Right cardiac atrium (tissue), 5 donors: ENCODE data around the gene NUP214. TPM values are rescaled to one million over a fixed set of nuclear protein-coding genes. Genes with fewer than 3 reads are reported as not detected.

Experiments used
- ATAC-seq, 2 donors: fragments of 200-7000 bp; cut with Tn5 transposase; one replicate each; pipeline versions ENCODE4 v1.8.0 to v1.9.1; 2020; ENCODE audit warnings: moderate library complexity in 2 of 2, mild to moderate bottlenecking in 1 of 2
- DNase-seq, 3 donors: peaks; one replicate each; pipeline ENCODE4 v3.0.0-alpha.2; 2020
- H3K27ac ChIP-seq: one replicate; pipeline ENCODE4 v1.5.1; 2013; ENCODE audit warnings: mild to moderate bottlenecking, low read length, control low read depth, moderate library complexity
- H3K27me3 ChIP-seq: one replicate; pipeline ENCODE4 v1.6.1; 2013; ENCODE audit not compliant: control insufficient read depth, insufficient read depth
- H3K4me1 ChIP-seq: one replicate; pipeline ENCODE4 v1.6.1; 2013; ENCODE audit warnings: low read length; ENCODE audit not compliant: control insufficient read depth, insufficient read depth
- H3K4me3 ChIP-seq: one replicate; pipeline ENCODE4 v1.5.1; 2013; ENCODE audit warnings: low read length, control low read depth
- H3K9me3 ChIP-seq: one replicate; pipeline ENCODE4 v1.6.1; 2013; ENCODE audit warnings: low read length; ENCODE audit not compliant: control insufficient read depth
- WGBS: extraction: QIAGEN DNeasy Blood & Tissue Kit; methylation state at CpG from one replicate; pipeline ENCODE4 v1.1.7; 2013; 5-methylcytosine and 5-hydroxymethylcytosine counted together
- intact Hi-C, 4 donors: fragments of 100-400 bp; cut with DNase I; formaldehyde crosslinking; loops; one replicate each; pipeline versions ENCODE4 v1.11.0 to v1.14.0; 2022 to 2023
- long read RNA-seq, 4 donors: library from polyadenylated mRNA; unstranded; transcript quantifications; one replicate each; pipeline ENCODE4 v2.0.0, GENCODE V29; 2020 to 2021
- polyA plus RNA-seq: library from polyadenylated mRNA; stranded (reverse); fragments of 200-250 nt; gene quantifications from one replicate; pipeline ENCODE4 v1.2.3, GENCODE V29; 2013
- total RNA-seq, 4 donors: library from RNA; stranded (reverse); fragmentation: NEBNext Ultra II Directional; extraction: Animal tissue kit (Norgen Biotek cat#: 25700); gene quantifications; one replicate each; pipeline ENCODE4 v1.2.1, GENCODE V29; 2021
- donor health status: healthy with polysubstance abuse.
- donor health status: DM: no; HTN: yes; CAD: no.
- donor health status: DM: no; HTN: no; CAD: no.
- donor health status: DM: no; HTN: yes; CAD: no; lungs with severe emphysema.
- donor health status: DM: yes; HTN: yes; CAD: no.

NUP214 gene
- total RNA-seq, result 10 to 100 TPM; 27.0 to 34.6 (median 29.6) TPM
- 12.0 TPM for polyA plus RNA-seq
- long read RNA-seq, donor 1, partial matches to known transcripts, result 32 of 36 reads
- long read RNA-seq, donor 1, other reads (novel, unspliced or antisense), result 4 of 36 reads
- long read RNA-seq, donor 2, partial matches to known transcripts, result 6 of 7 reads
- long read RNA-seq, donor 2, other reads (novel, unspliced or antisense), result 1 of 7 reads
- long read RNA-seq, donor 3, partial matches to known transcripts, result 45 of 47 reads
- long read RNA-seq, donor 3, other reads (novel, unspliced or antisense), result 2 of 47 reads
- long read RNA-seq, donor 4, partial matches to known transcripts, result 8 of 9 reads
- long read RNA-seq, donor 4, other reads (novel, unspliced or antisense), result 1 of 9 reads

GRCh38 chr9:131125288-131126058 is at the start of gene NUP214:
Gene NUP214 (plus strand): TSS chr9:131125586. CDS start chr9:131125705, 119 bp downstream.
- whole genome bisulfite sequencing, result under 1% methylated on average over 61 of the region's 61 CpGs
- peak within 1 kb of the TSS; percentile 88 for H3K4me3 ChIP-seq
- DNase-seq (peak; percentile 99 to 100 (median 100)), ATAC-seq (peak; percentile 99 to 100)
- intact Hi-C loops, result no loop called here
- H3K27ac ChIP-seq, result peak within 1 kb of the TSS; percentile 67
- H3K27me3 ChIP-seq, result no peaks in the 10 kb centered on the region
- H3K9me3 ChIP-seq, result no peaks in the 10 kb centered on the region
- no peaks in the 10 kb centered on the region for H3K4me1 ChIP-seq

- Histone ChIP-seq H3K27ac (no peak overlapping the region), H3K4me1 (no peaks in the 10 kb centered on the region), H3K27me3 (no peaks in the 10 kb centered on the region), H3K9me3 (no peaks in the 10 kb centered on the region), H3K4me3 (no peak overlapping the region)
- WGBS, result 80% methylated on average over 15 of the region's 15 CpGs
- ATAC-seq, result no peak
- intact Hi-C loops, result no loop called here
- DNase-seq, result no peak
Measured at GRCh38 chr9:131076347-131077195, 48.8 kb upstream of the NUP214 start.

- Histone ChIP-seq H3K9me3 (no peaks in the 10 kb centered on the region), H3K27ac (no peak overlapping the region), H3K4me3 (no peak overlapping the region), H3K4me1 (no peaks in the 10 kb centered on the region), H3K27me3 (no peaks in the 10 kb centered on the region)
- intact Hi-C loops, result no loop called here
- 85% methylated on average over 17 of the region's 17 CpGs for WGBS
- ATAC-seq, result no peak
- DNase-seq, result no peak
Measured at GRCh38 chr9:131078427-131079366, 46.7 kb upstream of the NUP214 start.

GRCh38 chr9:131080589-131080988 is 44.8 kb upstream of the NUP214 start:
- no peaks in the 10 kb centered on the region for H3K4me1 ChIP-seq
- H3K4me3 ChIP-seq, result no peak overlapping the region
- no peak for ATAC-seq
- whole genome bisulfite sequencing, result 76% methylated on average over 9 of the region's 9 CpGs
- no peaks in the 10 kb centered on the region for H3K9me3 ChIP-seq
- H3K27me3 ChIP-seq, result no peaks in the 10 kb centered on the region
- H3K27ac ChIP-seq, result no peak overlapping the region
- intact Hi-C loops, result no loop called here
- DNase-seq, result no peak

- DNase-seq, result no peak
- peak in 1 of 2 donors; percentile 34 for ATAC-seq
- Histone ChIP-seq H3K4me3 (no peak overlapping the region), H3K4me1 (no peaks in the 10 kb centered on the region), H3K9me3 (no peaks in the 10 kb centered on the region), H3K27me3 (no peaks in the 10 kb centered on the region), H3K27ac (no peak overlapping the region)
- WGBS, result 88% methylated on average over 9 of the region's 9 CpGs
- intact Hi-C loops, result no loop called here
Measured at GRCh38 chr9:131081868-131082267, 43.5 kb upstream of the NUP214 start.

- H3K27ac ChIP-seq, result no peak overlapping the region
- intact Hi-C loops, result no loop called here
- no peaks in the 10 kb centered on the region for H3K9me3 ChIP-seq
- no peak overlapping the region for H3K4me3 ChIP-seq
- 64% methylated on average over 11 of the region's 11 CpGs for WGBS
- H3K4me1 ChIP-seq, result no peaks in the 10 kb centered on the region
- no peaks in the 10 kb centered on the region for H3K27me3 ChIP-seq
- DNase-seq (no peak), ATAC-seq (peak in 1 of 2 donors; percentile 55)
Measured at GRCh38 chr9:131082774-131083512, 42.4 kb upstream of the NUP214 start.

GRCh38 chr9:131084661-131085369 is 40.6 kb upstream of the NUP214 start:
- Histone ChIP-seq H3K4me3 (no peak overlapping the region), H3K27me3 (no peaks in the 10 kb centered on the region), H3K9me3 (no peaks in the 10 kb centered on the region), H3K27ac (no peak overlapping the region), H3K4me1 (no peaks in the 10 kb centered on the region)
- no peak for DNase-seq
- no peak for ATAC-seq
- intact Hi-C loops, result no loop called here
- 83% methylated on average over 8 of the region's 8 CpGs for WGBS

GRCh38 chr9:131085370-131086122 is 39.8 kb upstream of the NUP214 start:
- intact Hi-C loops, result no loop called here
- DNase-seq (no peak), ATAC-seq (no peak)
- no peak overlapping the region for H3K4me3 ChIP-seq
- H3K27ac ChIP-seq, result no peak overlapping the region
- no peaks in the 10 kb centered on the region for H3K27me3 ChIP-seq
- H3K9me3 ChIP-seq, result no peaks in the 10 kb centered on the region
- H3K4me1 ChIP-seq, result no peaks in the 10 kb centered on the region
- 87% methylated on average over 23 of the region's 23 CpGs for WGBS

GRCh38 chr9:131087354-131087893 is 38.0 kb upstream of the NUP214 start:
- no peak for ATAC-seq
- 93% methylated on average over 19 of the region's 19 CpGs for WGBS
- Histone ChIP-seq H3K4me3 (no peak overlapping the region), H3K27ac (no peak overlapping the region), H3K9me3 (no peaks in the 10 kb centered on the region), H3K27me3 (no peaks in the 10 kb centered on the region), H3K4me1 (no peaks in the 10 kb centered on the region)
- no peak for DNase-seq
- intact Hi-C loops, result no loop called here
